ENCODE measurements around the gene PPP2R3C.
"Not testable (repeated sequence)": the region's sequence is repeated elsewhere in the genome, so short reads cannot be mapped to it uniquely, and the experiment has no call there.

Gene PPP2R3C

GRCh38 chr14:35068238-35069012 is 53.4 kb downstream of the PPP2R3C start:
- H3K79me2 ChIP-seq (ENCODE audit: insufficient read depth, low read depth): no peaks in the 10 kb centered on the region
- no peaks in the 10 kb centered on the region for H3K27me3 ChIP-seq (ENCODE audit: insufficient read depth, low read depth)
- no peak overlapping the region for H3K4me3 ChIP-seq (IDR thresholded peaks at IDR 0.05; ENCODE audit: insufficient read depth, low read depth, low read length)
- no peaks in the 10 kb centered on the region for H3K36me3 ChIP-seq (ENCODE audit: insufficient read depth)
- H2AFZ ChIP-seq (ENCODE audit: low read depth): no peak overlapping the region
- H3K4me2 ChIP-seq: no peak overlapping the region
- no peaks in the 10 kb centered on the region for H3K4me1 ChIP-seq (ENCODE audit: low read depth, poor library complexity, severe bottlenecking)
- H4K20me1 ChIP-seq (ENCODE audit: insufficient read depth): no peaks in the 10 kb centered on the region
- H3K9ac ChIP-seq: no peak overlapping the region
- no peak for TF ChIP-seq CTCF (conservative IDR thresholded peaks at IDR 0.05; ENCODE audit: low read depth, low read length)
- H3K27ac ChIP-seq: no peak overlapping the region

GRCh38 chr14:35065731-35066130 is 56.1 kb downstream of the PPP2R3C start:
- not testable (repeated sequence) for H3K4me2 ChIP-seq; H2AFZ ChIP-seq (ENCODE audit: low read depth); H3K4me3 ChIP-seq (IDR thresholded peaks at IDR 0.05; ENCODE audit: insufficient read depth, low read depth, low read length); H3K27me3 ChIP-seq (ENCODE audit: insufficient read depth, low read depth); H3K36me3 ChIP-seq (ENCODE audit: insufficient read depth); H3K27ac ChIP-seq; H4K20me1 ChIP-seq (ENCODE audit: insufficient read depth); H3K9ac ChIP-seq; H3K4me1 ChIP-seq (ENCODE audit: low read depth, poor library complexity, severe bottlenecking); H3K79me2 ChIP-seq (ENCODE audit: insufficient read depth, low read depth)

GRCh38 chr14:35061113-35061791 is 60.5 kb downstream of the PPP2R3C start:
- H3K79me2 ChIP-seq (ENCODE audit: insufficient read depth, low read depth); H2AFZ ChIP-seq (ENCODE audit: low read depth); H3K36me3 ChIP-seq (ENCODE audit: insufficient read depth); H3K9ac ChIP-seq; H3K27me3 ChIP-seq (ENCODE audit: insufficient read depth, low read depth); H3K4me3 ChIP-seq (IDR thresholded peaks at IDR 0.05; ENCODE audit: insufficient read depth, low read depth, low read length); H4K20me1 ChIP-seq (ENCODE audit: insufficient read depth); H3K27ac ChIP-seq; H3K4me2 ChIP-seq; H3K4me1 ChIP-seq (ENCODE audit: low read depth, poor library complexity, severe bottlenecking): not testable (repeated sequence)

- Histone ChIP-seq H3K9ac (no peak overlapping the region), H2AFZ (ENCODE audit: low read depth) (no peak overlapping the region), H3K4me2 (no peak overlapping the region), H3K4me3 (IDR thresholded peaks at IDR 0.05; ENCODE audit: insufficient read depth, low read depth, low read length) (no peak overlapping the region), H3K27me3 (ENCODE audit: insufficient read depth, low read depth) (no peaks in the 10 kb centered on the region), H3K79me2 (ENCODE audit: insufficient read depth, low read depth) (no peaks in the 10 kb centered on the region), H3K4me1 (ENCODE audit: low read depth, poor library complexity, severe bottlenecking) (peaks cover 11% of the 10 kb centered on the region), H4K20me1 (ENCODE audit: insufficient read depth) (no peaks in the 10 kb centered on the region), H3K27ac (no peak overlapping the region), H3K36me3 (ENCODE audit: insufficient read depth) (no peaks in the 10 kb centered on the region)
- no peak for TF ChIP-seq CTCF (conservative IDR thresholded peaks at IDR 0.05; ENCODE audit: low read depth, low read length)
Observed at GRCh38 chr14:35052637-35053036, 69.2 kb downstream of the PPP2R3C start.

GRCh38 chr14:35051796-35052195 is 70.0 kb downstream of the PPP2R3C start:
- no peaks in the 10 kb centered on the region for H3K79me2 ChIP-seq (ENCODE audit: insufficient read depth, low read depth)
- no peak overlapping the region for H3K4me3 ChIP-seq (IDR thresholded peaks at IDR 0.05; ENCODE audit: insufficient read depth, low read depth, low read length)
- H3K27me3 ChIP-seq (ENCODE audit: insufficient read depth, low read depth): no peaks in the 10 kb centered on the region
- no peaks in the 10 kb centered on the region for H4K20me1 ChIP-seq (ENCODE audit: insufficient read depth)
- no peak overlapping the region for H3K27ac ChIP-seq
- TF ChIP-seq CTCF (conservative IDR thresholded peaks at IDR 0.05; ENCODE audit: low read depth, low read length): no peak
- no peaks in the 10 kb centered on the region for H3K36me3 ChIP-seq (ENCODE audit: insufficient read depth)
- no peak overlapping the region for H3K4me2 ChIP-seq
- peaks cover 13% of the 10 kb centered on the region for H3K4me1 ChIP-seq (ENCODE audit: low read depth, poor library complexity, severe bottlenecking)
- H3K9ac ChIP-seq: no peak overlapping the region
- no peak overlapping the region for H2AFZ ChIP-seq (ENCODE audit: low read depth)

Data from KMS-11 (cell line).